Measurements from ENCODE around the gene CCK.

GRCh38 chr3:42292009-42292408, 26.0 kb upstream of the CCK start:
- TF ChIP-seq POLR2AphosphoS5 (IDR thresholded peaks at IDR 0.05) (no peak), CTCF (IDR thresholded peaks at IDR 0.05) (no peak)

Measured in transverse colon (tissue), 4 donors.